HG03025 (cell line): ENCODE measurements around the gene MKS1.

Source experiments
- ATAC-seq: cut with Tn5 transposase; IDR thresholded peaks from one replicate; pipeline ENCODE4 v1.9.1; 2021; ENCODE audit warnings: mild to moderate bottlenecking, moderate library complexity; ENCODE audit not compliant: unreplicated experiment, low FRiP score

Gene MKS1

GRCh38 chr17:58245428-58246103 lies 26.5 kb upstream of the MKS1 start:
- ATAC-seq: no peak

DNA sequence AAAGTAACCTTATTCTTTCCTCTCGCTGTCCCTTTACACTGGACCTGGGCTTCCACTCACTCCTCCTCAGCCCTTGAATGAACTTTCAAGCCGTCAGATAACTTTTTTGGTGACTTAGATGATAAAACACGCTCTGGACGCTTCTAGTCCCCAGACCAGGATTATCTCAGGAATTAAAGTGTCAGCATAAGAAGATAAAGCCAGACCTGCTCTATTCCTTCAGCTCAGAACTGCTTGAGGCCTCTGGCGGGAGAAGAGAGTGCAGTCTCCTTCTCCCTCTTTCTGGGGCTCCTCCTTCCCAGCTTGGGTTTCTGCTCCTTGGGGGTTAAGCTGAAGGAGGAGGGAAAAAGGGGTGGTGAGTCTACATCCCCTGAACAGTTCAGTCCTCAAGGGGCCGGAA lies 25.9 kb upstream of the MKS1 start:
- no peak for ATAC-seq

DNA sequence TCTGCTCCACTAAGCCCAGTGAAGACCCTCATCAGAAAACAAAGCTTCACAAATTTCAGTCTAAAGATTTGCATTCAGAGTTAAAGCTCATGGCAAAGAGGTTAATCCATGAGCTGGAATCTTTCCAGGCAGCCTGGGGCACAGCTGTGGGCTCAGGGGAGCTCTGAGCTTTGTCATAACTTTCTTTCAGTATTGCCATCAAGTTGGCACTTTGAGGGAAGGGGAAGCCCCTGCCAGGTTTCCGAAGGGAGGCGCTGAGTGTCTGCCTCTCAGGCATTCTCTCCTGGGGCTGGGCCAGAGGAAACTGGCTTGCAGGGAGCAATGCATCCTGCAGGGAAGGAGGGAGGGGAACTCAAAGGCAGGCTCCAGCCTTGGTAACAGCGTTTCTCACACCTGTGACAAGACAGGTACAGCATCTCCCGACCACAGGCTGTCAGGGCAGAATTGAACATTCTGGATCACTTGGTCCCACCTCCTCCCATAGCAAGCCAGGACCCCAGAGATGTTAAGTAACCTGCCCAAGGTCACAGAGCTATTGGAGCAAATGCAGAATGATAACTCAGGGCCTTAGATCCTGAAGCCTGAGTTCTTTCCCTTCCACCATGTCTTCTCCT lies 23.2 kb upstream of the MKS1 start:
- ATAC-seq: no peak

GRCh38 chr17:58239987-58240386 lies 20.9 kb upstream of the MKS1 start:
- ATAC-seq: no peak

GRCh38 chr17:58238147-58238634 lies 19.1 kb upstream of the MKS1 start, which contains the start of gene LPO:
LPO (plus strand) TSS chr17:58238584; CDS start chr17:58242980, 4,396 bp downstream.
- ATAC-seq: no peak

- ATAC-seq: no peak
These were observed 17.3 kb upstream of the MKS1 start for GRCh38 chr17:58236394-58236793.

GRCh38 chr17:58235821-58236220 lies 16.8 kb upstream of the MKS1 start:
- no peak for ATAC-seq

DNA sequence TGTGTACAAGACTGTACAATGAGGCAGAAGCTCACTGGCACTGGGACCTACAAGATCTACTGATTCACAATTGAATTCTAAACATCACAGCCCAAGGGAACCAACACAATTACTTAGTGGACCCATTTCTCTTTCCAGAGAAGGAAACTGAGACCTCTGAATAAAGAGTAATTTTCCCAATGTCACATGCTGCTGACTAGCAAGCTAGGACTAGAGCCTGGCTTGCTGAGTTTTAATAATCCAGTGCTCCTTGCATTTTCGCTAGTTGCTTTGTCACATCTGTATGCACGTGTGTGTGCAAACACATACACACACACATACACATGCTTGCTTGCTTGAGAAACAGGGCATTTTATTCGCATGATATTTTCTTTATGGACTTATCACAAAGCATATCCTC lies 15.5 kb upstream of the MKS1 start:
- no peak for ATAC-seq

DNA sequence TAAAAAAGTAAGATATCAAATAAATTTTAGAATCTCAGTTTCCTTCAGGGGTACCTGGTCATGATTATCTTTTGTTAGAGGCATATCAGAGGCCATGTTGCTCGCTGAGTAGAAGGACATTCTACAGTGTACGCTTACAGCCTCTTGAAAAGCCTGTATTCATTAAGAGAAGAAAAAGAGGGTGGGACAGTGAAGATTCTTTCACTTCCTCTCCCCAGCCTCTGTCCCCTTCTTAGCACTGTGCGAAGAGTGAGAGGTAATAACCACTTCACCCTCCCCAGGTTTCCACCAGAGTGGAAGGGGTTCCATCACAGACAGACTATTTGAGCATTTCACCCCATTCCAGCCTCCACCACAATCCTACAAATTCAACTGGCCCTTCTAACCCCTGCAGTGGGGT lies 14.5 kb upstream of the MKS1 start:
- peak; percentile 58 for ATAC-seq

DNA sequence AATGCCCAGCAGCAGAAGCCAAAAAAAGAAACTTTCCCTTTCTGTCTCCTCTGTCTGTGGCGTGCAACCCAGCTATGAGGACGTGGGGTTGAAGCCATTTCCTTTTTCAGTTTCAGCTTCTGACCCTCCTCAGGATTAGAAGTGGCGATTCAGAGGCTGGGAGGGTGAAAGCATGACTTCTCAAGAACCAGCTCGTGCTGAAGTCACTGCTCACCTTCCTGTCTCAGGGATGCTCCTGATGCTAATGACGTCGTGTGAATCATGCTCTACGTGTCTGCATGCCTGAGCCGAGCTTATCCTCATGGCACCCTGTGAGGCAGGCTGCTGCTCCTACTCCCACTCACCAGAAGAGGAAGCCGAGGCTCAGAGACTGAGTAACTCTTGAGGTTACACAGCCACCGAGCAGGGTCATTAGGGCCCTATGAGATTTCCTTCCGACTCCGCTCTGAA lies 13.7 kb upstream of the MKS1 start:
- no peak for ATAC-seq

GRCh38 chr17:58231641-58232040 lies 12.6 kb upstream of the MKS1 start:
- no peak for ATAC-seq

GRCh38 chr17:58229881-58230280 lies 10.8 kb upstream of the MKS1 start:
- no peak for ATAC-seq

DNA sequence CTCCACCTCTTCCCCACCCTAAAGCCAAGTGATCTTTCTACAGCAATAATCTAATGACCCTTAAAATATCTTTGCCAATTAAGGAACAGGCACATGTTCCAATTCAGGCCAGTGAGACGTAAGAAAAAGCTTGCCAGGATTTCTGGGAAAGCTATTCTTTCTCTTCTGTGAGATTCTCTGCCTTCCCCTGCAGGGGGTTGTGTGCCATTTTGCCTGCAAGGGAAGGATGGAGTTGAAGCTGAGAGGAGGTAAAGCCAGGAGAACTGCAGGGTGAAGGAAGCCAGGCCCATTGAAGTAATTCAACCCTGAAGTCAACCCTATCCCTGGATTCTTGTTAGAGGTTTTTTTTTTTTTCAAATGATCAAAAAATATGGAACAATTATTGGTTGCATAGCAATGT lies 10.3 kb upstream of the MKS1 start:
- ATAC-seq: no peak

DNA sequence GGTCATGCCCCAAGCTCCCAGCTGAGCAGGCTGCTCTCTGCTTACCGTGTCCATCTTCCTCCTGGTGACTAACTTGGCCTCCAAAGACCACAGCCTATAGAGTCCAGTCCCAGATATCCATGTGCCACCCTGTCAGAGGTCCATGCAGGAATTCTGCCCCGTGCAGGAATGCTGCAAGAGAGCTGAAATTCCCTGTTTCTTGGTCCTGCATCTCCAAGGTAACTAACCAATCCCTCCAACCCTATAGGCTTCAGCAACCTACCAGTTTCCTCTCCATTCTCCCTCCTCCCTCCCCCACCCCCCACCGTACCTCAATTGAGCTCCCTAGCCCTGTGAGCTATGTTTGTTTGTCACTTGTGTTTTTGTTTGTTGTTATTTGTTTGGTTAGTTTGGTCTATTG lies 9.6 kb upstream of the MKS1 start:
- ATAC-seq: no peak

GRCh38 chr17:58227733-58228132 lies 8.7 kb upstream of the MKS1 start:
- no peak for ATAC-seq

DNA sequence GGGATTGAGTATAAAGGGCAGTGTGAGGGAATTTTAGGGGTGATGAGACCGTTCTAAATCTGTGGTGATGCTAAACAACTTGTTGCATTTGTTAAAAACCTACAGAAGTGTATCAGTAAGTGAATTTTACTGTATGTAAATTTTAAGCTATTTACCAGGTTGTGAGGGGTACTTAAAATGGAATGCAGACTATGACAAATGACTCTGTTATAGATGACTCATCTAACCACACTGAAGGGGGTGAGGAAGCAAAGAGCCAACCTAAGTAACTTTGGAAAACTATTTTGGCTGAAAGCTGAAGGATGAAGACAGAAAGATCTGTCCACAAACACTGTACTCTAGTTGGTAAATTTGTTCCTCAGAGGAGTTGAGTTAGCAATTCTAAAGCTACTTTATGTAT lies 5.3 kb upstream of the MKS1 start:
- no peak for ATAC-seq

GRCh38 chr17:58219789-58220183 lies 731 bp upstream of the MKS1 start:
- ATAC-seq: no peak

DNA sequence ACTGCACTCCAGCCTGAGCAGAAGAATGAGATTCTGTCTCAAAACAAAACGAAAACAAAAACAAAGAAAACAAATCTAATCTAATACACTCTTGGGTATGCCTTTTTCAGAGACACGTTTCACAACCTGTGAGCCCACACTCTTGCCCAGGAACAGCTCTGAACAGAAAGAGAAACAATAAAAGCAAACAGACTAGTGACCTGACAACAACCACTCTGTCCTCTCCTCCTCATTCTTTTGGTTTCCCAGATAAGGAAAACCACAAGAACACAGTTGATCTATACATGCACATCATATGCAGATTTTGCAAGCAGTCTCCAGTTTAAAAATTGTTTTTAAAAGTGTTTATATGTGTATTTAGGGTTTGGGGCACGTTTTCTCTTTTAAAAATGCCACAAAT lies 1.3 kb downstream of the MKS1 start:
- no peak for ATAC-seq

DNA sequence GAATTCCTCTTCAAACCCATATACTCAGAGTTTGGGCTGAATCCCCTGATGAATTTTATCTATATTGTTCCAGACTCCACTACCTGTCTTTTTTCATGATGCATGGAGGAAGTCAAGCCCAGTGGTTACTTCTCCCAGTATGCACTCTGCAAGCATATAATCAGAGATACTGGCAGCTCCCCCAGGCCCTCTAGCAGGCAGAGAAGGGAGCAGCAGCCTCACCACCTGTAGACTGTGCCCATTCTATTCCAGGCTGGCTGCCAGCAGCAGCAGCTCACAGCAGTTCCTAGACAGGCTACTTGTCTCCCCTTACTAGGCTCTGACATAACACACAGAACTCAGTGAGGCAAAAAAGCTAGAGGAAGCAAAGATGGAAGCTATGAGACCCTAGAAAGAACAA lies 3.4 kb downstream of the MKS1 start:
- ATAC-seq: no peak

DNA sequence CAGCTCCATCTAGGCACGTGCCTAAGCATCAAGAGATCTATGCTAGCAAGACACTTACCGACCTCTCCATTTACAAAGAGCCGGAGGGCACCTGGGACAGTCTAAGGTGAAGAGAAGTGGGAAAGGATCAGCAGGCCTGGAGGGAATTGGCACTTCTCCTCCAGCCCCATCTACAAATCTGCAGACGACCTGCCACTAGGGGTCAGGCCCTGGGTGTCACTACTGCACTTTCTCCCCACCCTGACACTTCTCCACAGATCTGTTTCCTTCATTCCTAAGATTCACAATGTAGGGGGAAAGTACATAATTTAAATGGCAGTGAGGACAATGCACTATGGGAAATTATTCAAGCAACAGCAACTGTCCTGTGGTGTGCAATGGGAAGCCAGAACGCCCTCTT lies 8.1 kb downstream of the MKS1 start:
- ATAC-seq: no peak

- ATAC-seq: no peak
These were observed 10.7 kb downstream of the MKS1 start for GRCh38 chr17:58208344-58208743.

- ATAC-seq: no peak
These were observed 11.6 kb downstream of the MKS1 start for GRCh38 chr17:58207451-58207850.
